ENCODE results near the gene SPIN1.
"Not testable (repeated sequence)": the region's sequence is repeated elsewhere in the genome, so short reads cannot be mapped to it uniquely, and the experiment has no call there.

Gene SPIN1

GRCh38 chr9:88388203-88388885 lies at the start of gene SPIN1:
TSS of gene SPIN1 (plus strand) at chr9:88388444. CDS start at chr9:88426540, 38,096 bp downstream.
- DNase-seq (ENCODE audit: low spot score), result peak; percentile 99

DNA sequence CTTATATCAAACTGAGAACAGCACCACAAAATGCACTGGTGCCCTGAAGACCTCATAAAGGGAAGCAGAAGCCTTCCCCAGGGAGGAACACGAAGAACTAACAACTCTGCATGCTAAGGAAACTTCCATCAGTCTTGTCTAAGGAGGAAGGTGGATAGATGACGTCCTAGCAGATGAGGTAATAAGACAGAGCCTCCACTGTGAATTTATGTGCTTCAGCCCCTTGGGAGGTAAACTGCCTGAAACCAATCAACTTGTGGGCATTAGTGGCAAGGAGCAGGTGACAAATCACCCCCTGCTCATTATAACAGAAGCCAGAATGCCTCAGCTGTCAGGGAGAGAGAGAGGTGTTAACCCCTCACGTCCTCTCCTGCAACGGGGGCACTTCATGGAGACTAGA lies 48.9 kb upstream of the SPIN1 start:
- DNase-seq (ENCODE audit: low spot score), result peak; percentile 64

- no peak for DNase-seq (ENCODE audit: low spot score)
These were observed 46.0 kb upstream of the SPIN1 start for GRCh38 chr9:88342246-88342645.

- no peak for DNase-seq (ENCODE audit: low spot score)
These were observed 44.2 kb upstream of the SPIN1 start for GRCh38 chr9:88344013-88344412.

DNA sequence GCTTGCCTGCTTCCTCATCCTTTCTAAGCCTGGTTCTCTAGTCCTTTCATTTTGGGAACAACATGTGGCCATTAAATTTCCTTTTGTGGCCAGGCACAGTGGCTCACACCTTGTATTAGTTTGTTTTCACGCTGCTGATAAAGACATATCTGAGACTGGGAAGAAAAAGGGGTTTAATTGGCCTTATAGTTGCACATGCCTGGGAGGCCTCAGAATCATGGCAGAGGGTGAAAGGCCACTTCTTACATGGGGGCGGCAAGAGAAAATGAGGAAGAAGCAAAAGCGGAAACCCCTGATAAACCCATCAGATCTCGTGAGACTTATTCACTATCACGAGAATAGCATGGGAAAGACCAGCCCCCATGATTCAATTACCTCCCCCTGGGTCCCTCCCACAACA lies 37.9 kb upstream of the SPIN1 start:
- not testable (repeated sequence) for DNase-seq (ENCODE audit: low spot score)

- DNase-seq (ENCODE audit: low spot score), result no peak
These were observed 33.1 kb upstream of the SPIN1 start for GRCh38 chr9:88355166-88355565.

- DNase-seq (ENCODE audit: low spot score), result not testable (repeated sequence)
These were observed 31.0 kb upstream of the SPIN1 start for GRCh38 chr9:88357250-88357649.

- DNase-seq (ENCODE audit: low spot score), result no peak
These were observed 29.5 kb upstream of the SPIN1 start for GRCh38 chr9:88358723-88359122.

GRCh38 chr9:88359974-88360373 lies 28.3 kb upstream of the SPIN1 start:
- DNase-seq (ENCODE audit: low spot score), result no peak

DNA sequence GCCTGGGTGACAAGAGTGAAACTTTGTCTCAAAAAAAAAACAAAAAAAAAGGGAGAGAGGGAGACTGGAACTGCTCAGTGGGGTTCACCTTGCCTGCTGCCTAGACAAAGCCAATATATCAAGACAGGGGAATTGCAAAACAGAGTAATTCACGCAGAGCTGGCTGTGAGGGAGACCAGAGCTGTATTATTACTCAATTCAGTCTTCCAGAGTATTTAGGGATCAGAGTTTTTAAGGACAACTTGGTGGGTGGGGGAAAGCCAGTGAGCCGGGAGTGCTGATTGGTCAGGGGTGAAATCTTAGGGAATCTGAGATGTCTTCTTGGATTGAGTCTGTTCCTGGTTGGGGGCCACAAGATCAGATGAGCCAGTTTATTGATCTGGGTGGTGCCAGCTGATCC lies 25.6 kb upstream of the SPIN1 start:
- DNase-seq (ENCODE audit: low spot score), result no peak

DNA sequence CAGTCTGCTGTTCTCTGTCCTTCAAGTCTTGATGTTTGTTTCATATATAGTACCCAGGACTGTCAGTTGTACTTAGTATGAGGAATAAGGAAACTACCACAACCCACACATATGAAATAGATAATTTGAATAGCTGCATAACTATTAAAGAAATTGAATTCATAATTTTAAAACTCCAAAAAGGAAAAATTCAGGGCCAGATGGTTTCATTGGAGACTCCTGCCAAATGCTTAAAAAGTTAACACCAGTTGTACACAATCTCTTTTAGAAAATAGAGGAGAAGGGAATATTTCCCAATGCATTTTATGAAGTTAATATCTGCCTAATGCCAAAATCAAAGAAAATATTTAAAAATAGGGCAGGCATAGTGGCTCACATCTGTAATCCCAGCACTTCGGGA lies 24.6 kb upstream of the SPIN1 start:
- no peak for DNase-seq (ENCODE audit: low spot score)

GRCh38 chr9:88364706-88365105 lies 23.5 kb upstream of the SPIN1 start:
- DNase-seq (ENCODE audit: low spot score), result no peak

GRCh38 chr9:88370346-88370745 lies 17.9 kb upstream of the SPIN1 start:
- DNase-seq (ENCODE audit: low spot score), result no peak

DNA sequence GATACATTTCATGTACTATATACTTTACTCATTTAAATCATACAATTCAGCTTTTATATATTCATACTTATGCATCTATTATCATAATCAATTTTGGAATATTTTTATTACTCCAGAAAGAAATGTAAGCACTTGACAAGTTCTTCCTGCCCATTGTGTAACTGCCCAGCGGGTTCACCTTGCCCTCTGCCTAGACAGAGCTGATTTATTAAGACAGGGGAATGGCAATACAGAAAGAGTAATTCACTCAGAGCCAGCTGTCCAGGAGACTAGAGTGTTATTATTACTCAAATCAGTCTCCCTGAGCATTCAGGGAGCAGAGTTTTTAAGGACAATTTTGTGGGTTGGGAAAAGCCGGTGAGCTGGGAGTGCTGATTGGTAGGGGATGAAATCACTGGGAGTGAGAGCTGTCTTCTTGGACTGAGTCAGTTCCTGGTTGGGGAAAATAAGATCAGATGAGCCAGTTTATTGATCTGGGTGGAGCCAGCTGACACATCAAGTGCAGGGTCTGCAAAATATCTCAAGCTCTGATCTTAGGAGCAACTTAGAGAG lies 16.1 kb upstream of the SPIN1 start:
- DNase-seq (ENCODE audit: low spot score), result no peak

- no peak for DNase-seq (ENCODE audit: low spot score)
These were observed 15.2 kb upstream of the SPIN1 start for GRCh38 chr9:88373045-88373444.

DNA sequence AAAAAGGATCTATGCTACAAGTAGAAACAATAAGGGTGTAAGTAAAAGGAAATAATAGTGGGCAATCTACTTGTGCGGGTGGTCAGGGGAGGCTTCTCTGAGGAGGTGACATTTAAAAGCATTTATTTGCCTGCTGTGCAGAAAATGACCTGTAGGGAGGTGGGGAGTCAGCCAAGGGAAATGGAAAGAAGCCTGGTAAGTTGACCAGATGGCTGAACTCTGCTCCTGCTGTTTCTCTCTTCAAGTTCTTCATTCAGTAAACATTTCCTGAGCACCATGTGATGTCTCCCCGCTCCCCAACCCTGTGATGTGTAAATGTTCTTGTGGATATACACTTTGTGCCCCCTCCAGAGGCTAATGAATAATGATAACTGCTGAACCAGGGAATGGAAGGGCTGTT lies 9.9 kb upstream of the SPIN1 start:
- no peak for DNase-seq (ENCODE audit: low spot score)

DNA sequence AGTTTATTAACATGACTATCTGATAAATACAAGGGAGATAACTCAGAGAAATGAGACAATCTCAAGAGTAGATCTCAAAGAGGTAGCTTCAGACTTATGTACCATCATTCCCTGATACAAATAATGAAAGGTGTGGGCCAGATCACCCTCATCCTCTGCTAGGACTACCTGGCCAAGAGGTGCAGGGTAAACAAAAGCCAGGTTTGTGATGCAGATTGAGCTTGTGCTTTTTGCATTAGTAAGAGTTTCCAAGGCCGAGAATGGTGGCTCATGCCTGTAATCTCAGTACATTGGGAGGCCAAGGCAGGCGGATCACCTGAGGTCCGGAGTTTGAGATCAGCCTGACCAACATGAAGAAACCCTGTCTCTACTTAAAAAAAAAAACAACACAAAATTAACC lies 8.9 kb upstream of the SPIN1 start:
- DNase-seq (ENCODE audit: low spot score), result no peak

DNA sequence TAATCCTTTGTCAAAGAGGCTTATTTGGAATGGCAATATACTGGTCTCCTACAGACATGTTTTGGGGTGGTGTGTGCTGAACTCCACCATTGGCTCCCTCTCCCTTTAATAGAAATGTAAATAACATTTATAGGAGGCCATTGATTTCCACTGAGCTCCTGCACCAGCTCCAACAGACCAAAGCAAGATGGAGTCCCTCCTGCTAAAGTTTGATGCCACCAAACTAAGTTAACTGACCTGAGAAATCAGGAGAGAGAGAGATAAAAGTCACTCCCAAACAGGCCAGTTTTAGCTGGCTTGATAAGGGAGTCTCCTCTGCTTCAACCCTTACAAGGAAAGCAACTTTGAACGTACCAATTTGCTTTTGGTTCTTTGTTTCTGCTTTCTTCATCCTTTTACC lies 8.1 kb upstream of the SPIN1 start:
- DNase-seq (ENCODE audit: low spot score), result no peak

DNA sequence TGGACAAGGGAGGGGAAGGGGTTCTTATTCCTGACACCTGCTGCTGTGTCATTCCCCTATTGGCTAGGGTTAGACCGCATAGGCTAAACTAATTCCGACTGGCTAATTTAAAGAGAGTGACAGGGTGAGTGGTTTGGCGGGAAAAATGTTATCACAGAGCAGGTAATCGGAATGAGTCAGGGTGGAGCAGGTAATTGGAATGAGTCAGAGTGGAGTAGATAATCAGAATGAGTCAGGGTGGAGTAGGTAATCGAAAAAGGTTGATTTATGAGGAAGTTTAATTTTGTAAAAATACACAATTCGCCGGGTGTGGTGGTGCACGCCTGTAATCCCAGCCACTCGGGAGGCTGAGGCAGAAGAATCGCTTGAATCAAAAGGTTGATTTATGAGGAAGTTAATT lies 6.9 kb upstream of the SPIN1 start:
- DNase-seq (ENCODE audit: low spot score), result not testable (repeated sequence)

GRCh38 chr9:88383176-88383575 lies 5.1 kb upstream of the SPIN1 start:
- no peak for DNase-seq (ENCODE audit: low spot score)

- DNase-seq (ENCODE audit: low spot score), result not testable (repeated sequence)
These were observed 2.1 kb upstream of the SPIN1 start for GRCh38 chr9:88386137-88386536.

DNA sequence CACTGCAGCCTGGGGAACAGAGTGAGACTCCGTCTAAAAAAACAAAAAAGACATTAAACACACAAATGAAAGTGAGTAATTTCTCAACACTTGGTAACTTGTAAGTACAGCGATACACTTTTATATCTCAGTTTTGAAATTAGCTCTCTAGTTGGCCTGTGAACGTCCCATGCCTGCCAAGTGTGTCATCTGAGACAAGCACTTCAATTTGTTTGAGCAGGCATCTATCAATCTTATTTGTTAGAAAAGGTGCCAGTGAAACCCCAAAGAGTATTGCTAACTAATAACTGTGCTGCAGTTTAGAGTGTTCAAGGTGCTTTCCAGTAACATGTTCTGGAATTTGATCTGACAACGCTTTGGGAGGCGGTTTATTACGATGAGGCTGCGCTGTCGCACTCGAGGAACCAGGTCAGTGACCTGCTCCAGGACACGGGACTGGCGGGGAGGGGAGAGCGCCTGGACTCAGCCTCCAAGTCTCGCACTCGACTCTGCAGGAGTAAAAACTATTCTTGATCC lies 1.1 kb upstream of the SPIN1 start:
- no peak for DNase-seq (ENCODE audit: low spot score)

GRCh38 chr9:88387552-88388202 lies 567 bp upstream of the SPIN1 start:
- peak; percentile 67 for DNase-seq (ENCODE audit: low spot score)

Measured in D341Med (cell line).